Naive thymus-derived CD4-positive, alpha-beta T cell (primary cell): ENCODE results near the gene EPAS1. TPM values are rescaled to one million over a fixed set of nuclear protein-coding genes. Genes with fewer than 3 reads are reported as not detected.

Experiments
- ATAC-seq: fragments of 150-1000 bp; cut with Tn5 transposase; 2 replicates; pipeline ENCODE4 v1.10.0; 2021; ENCODE audit warnings: mild to moderate bottlenecking, moderate library complexity
- CTCF ChIA-PET: fragments of 350-600 bp; sonication (Branson Sonifier 250); formaldehyde crosslinking; loops from one replicate; lab custom pipeline; 2021; ENCODE audit warnings: antibody characterized with exemption; lab: Charles Lee
- POLR2A ChIA-PET: fragments of 350-600 bp; sonication (Branson Sonifier 250); formaldehyde crosslinking; loops from one replicate; lab custom pipeline; 2021; ENCODE audit warnings: antibody characterized with exemption, inconsistent platforms; lab: Charles Lee
- DNase-seq, 9 donors: peaks; one replicate each; pipeline versions ENCODE4 v3.0.0 to v3.0.0-alpha.2; 2020 to 2022; ENCODE audit warnings: mixed read lengths in 1 of 9
- H3K27ac ChIP-seq: one replicate; pipeline ENCODE4 v1.7.0; 2013; ENCODE audit warnings: mild to moderate bottlenecking, low read depth, low read length, moderate library complexity
- H3K27me3 ChIP-seq, 2 donors: one replicate each; pipeline ENCODE4 v1.7.0; 2013; ENCODE audit warnings: low read length in 2 of 2, mild to moderate bottlenecking in 2 of 2, moderate library complexity in 2 of 2; ENCODE audit not compliant: control insufficient read depth in 2 of 2, insufficient read depth in 2 of 2
- H3K36me3 ChIP-seq, 3 experiments: 1 replicate in 2 of 3; 2 replicates in 1 of 3; pipeline ENCODE4 v1.7.0; 2013; ENCODE audit warnings: low read length in 3 of 3, mild to moderate bottlenecking in 3 of 3, moderate library complexity in 1 of 3; ENCODE audit not compliant: insufficient read depth in 3 of 3, control insufficient read depth in 2 of 3
- H3K4me1 ChIP-seq, 2 donors: one replicate each; pipeline ENCODE4 v1.7.0; 2013; ENCODE audit warnings: low read length in 2 of 2, mild to moderate bottlenecking in 2 of 2, moderate library complexity in 1 of 2; ENCODE audit not compliant: control insufficient read depth in 2 of 2, insufficient read depth in 2 of 2
- H3K4me3 ChIP-seq: 2 replicates; pipeline ENCODE4 v1.7.0; 2013; ENCODE audit warnings: mild to moderate bottlenecking, low read length
- H3K9me3 ChIP-seq, 3 experiments: 1 replicate in 2 of 3; 2 replicates in 1 of 3; pipeline ENCODE4 v1.7.0; 2013; ENCODE audit warnings: low read length in 3 of 3; ENCODE audit not compliant: control insufficient read depth in 2 of 3
- H3K27ac Mint-ChIP-seq, 9 donors: one replicate each; pipeline ENCODE4 v1.8.0; 2020 to 2022; ENCODE audit warnings: mixed read lengths in 9 of 9, mild to moderate bottlenecking in 8 of 9, moderate library complexity in 5 of 9, inconsistent platforms in 2 of 9
- H3K27me3 Mint-ChIP-seq, 5 donors: one replicate each; pipeline ENCODE4 v1.8.0; 2021 to 2022; ENCODE audit warnings: mixed read lengths in 5 of 5, mild to moderate bottlenecking in 1 of 5
- H3K36me3 Mint-ChIP-seq, 5 donors: one replicate each; pipeline ENCODE4 v1.8.0; 2020 to 2022; ENCODE audit warnings: mixed read lengths in 5 of 5, mild to moderate bottlenecking in 3 of 5, inconsistent platforms in 1 of 5
- H3K4me1 Mint-ChIP-seq, 7 donors: one replicate each; pipeline ENCODE4 v1.8.0; 2020 to 2022; ENCODE audit warnings: mixed read lengths in 7 of 7, mild to moderate bottlenecking in 3 of 7, inconsistent platforms in 1 of 7
- H3K4me3 Mint-ChIP-seq, 10 donors: one replicate each; pipeline ENCODE4 v1.8.0; 2020 to 2022; ENCODE audit warnings: mild to moderate bottlenecking in 10 of 10, mixed read lengths in 10 of 10, moderate library complexity in 6 of 10, inconsistent platforms in 2 of 10
- H3K9me3 Mint-ChIP-seq, 11 donors: one replicate each; pipeline ENCODE4 v1.8.0; 2020 to 2022; ENCODE audit warnings: mixed read lengths in 11 of 11, mild to moderate bottlenecking in 4 of 11, inconsistent platforms in 1 of 11, moderate library complexity in 1 of 11
- intact Hi-C, 2 donors: fragments of 100-400 bp; cut with micrococcal nuclease; formaldehyde crosslinking; loops; one replicate each; pipeline ENCODE4 v1.15.1; 2023
- polyA plus RNA-seq, 2 donors: library from polyadenylated mRNA; unstranded; fragments of 300-500 nt; fragmentation: Illumina TruSeq; gene quantifications; one replicate each; pipeline ENCODE4 v1.2.3, GENCODE V29; 2021
- total RNA-seq, 6 experiments: library from RNA in 5 of 6; stranded (reverse) in 5 of 6; gene quantifications; 1 replicate in 5 of 6; 2 replicates in 1 of 6; pipeline ENCODE4 v1.2.3 and lab custom pipeline; 2021 to 2026

EPAS1 gene
- total and polyA plus RNA-seq, 7 experiments from 2014 or later = 0.18 to 17.0 (median 4.7) TPM; not detected in 1

GRCh38 chr2:46319711-46320110 is 22.5 kb downstream of the EPAS1 start:
- Mint-ChIP-seq H3K27ac (no peak overlapping the region), H3K4me1 (peaks cover 0 to 12% (median 4%) of the 10 kb centered on the region in 7 donors), H3K4me3 (no peak overlapping the region), H3K27me3 (peaks cover 0 to 44% (median 6%) of the 10 kb centered on the region in 5 donors), H3K36me3 (no peaks in the 10 kb centered on the region), H3K9me3 (no peaks in the 10 kb centered on the region)
- H3K4me1 ChIP-seq = no peaks in the 10 kb centered on the region
- intact Hi-C loops = no loop called here
- H3K9me3 ChIP-seq = no peaks in the 10 kb centered on the region
- no peaks in the 10 kb centered on the region for H3K36me3 ChIP-seq
- H3K27me3 ChIP-seq = no peaks in the 10 kb centered on the region
- no peak overlapping the region for H3K27ac ChIP-seq
- DNase-seq (no peak), ATAC-seq (no peak)
- no peak overlapping the region for H3K4me3 ChIP-seq
- CTCF ChIA-PET = no interaction called here
- POLR2A ChIA-PET = no interaction called here

DNA sequence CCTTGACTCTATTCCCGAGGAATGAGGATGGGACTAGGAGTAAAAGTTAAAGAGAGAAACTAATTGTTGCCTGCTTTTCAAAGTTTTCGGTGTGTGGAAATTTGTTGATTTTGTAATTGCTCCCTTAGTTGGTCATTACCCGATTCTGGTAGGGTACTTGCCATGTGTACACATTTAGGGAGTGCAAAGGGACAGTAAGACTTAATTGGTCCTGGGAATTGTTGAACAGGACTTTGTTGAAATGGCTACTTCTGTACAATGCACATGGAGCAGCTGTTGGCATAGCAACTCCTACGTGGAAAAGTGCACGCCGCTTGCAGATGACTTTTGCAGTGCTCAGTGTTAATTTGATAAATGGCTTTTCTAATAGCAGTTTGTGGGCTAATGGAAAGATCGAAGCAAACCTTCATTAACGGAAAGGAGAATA is 22.9 kb downstream of the EPAS1 start:
- no peaks in the 10 kb centered on the region for H3K4me1 ChIP-seq
- Mint-ChIP-seq H3K9me3 (no peaks in the 10 kb centered on the region), H3K27me3 (peaks cover 0 to 46% (median 6%) of the 10 kb centered on the region in 5 donors), H3K4me1 (peaks cover 0 to 10% (median 0%) of the 10 kb centered on the region in 7 donors), H3K4me3 (no peak overlapping the region), H3K27ac (no peak overlapping the region), H3K36me3 (no peaks in the 10 kb centered on the region)
- intact Hi-C loops = no loop called here
- no peaks in the 10 kb centered on the region for H3K27me3 ChIP-seq
- H3K4me3 ChIP-seq = no peak overlapping the region
- no peaks in the 10 kb centered on the region for H3K9me3 ChIP-seq
- H3K36me3 ChIP-seq = no peaks in the 10 kb centered on the region
- ChIA-PET POLR2A (no interaction called here), CTCF (no interaction called here)
- H3K27ac ChIP-seq = no peak overlapping the region
- ATAC-seq (no peak), DNase-seq (no peak)

GRCh38 chr2:46323730-46324129 is 26.5 kb downstream of the EPAS1 start:
- CTCF ChIA-PET = no interaction called here
- H3K36me3 Mint-ChIP-seq = no peaks in the 10 kb centered on the region
- DNase-seq (no peak), ATAC-seq (no peak)
- no peak overlapping the region for H3K4me3 Mint-ChIP-seq
- no peaks in the 10 kb centered on the region for H3K27me3 ChIP-seq
- no peaks in the 10 kb centered on the region for H3K9me3 ChIP-seq
- no peak overlapping the region for H3K4me3 ChIP-seq
- H3K27me3 Mint-ChIP-seq = peaks cover 0 to 55% (median 3%) of the 10 kb centered on the region in 5 donors
- H3K27ac Mint-ChIP-seq = no peak overlapping the region
- no peak overlapping the region for H3K27ac ChIP-seq
- POLR2A ChIA-PET = no interaction called here
- intact Hi-C loops = no loop called here
- H3K36me3 ChIP-seq = no peaks in the 10 kb centered on the region
- no peaks in the 10 kb centered on the region for H3K4me1 ChIP-seq
- no peaks in the 10 kb centered on the region for H3K9me3 Mint-ChIP-seq
- peaks cover 1 to 11% (median 6%) of the 10 kb centered on the region in 7 donors for H3K4me1 Mint-ChIP-seq

DNA sequence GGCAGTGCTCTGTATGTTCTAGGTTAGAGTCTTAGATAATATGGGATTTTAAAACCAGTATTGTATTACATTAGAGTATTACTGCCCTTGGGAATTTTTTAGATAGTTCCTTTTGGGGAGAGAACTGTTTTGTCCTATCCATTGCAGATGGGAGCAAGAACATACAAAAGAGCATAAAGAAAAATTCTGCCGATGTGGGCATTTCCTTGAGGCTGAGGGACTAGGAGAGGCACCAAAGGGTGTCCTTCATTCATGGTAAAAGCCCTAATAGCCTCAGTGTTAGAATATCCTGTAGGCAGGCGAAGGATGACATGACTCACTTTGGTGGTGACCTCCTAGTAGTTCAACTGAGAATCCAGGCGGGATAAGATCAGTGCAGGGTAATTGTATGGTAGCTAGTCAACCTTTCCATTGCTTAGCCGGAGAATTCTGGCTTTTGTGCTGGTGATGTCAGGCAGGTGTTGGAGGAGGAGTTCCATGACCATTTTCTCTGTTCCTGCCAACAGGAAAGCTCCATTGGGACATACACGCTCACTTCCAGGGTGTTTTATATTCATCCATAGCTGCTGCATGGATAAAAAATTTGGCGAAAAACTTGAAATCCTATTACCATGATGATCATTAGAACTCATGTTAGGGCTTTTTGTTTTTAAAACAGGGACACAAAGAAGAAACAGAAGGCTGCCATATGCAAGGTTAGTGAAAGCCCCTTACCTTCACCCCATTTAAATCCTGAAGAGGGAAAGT is 28.1 kb downstream of the EPAS1 start:
- Mint-ChIP-seq H3K4me1 (peaks cover 3 to 11% (median 7%) of the 10 kb centered on the region in 7 donors), H3K27ac (no peak overlapping the region), H3K36me3 (no peaks in the 10 kb centered on the region), H3K9me3 (no peaks in the 10 kb centered on the region), H3K27me3 (peaks cover 0 to 45% (median 1%) of the 10 kb centered on the region in 5 donors), H3K4me3 (no peak overlapping the region)
- H3K27me3 ChIP-seq = no peaks in the 10 kb centered on the region
- H3K36me3 ChIP-seq = no peaks in the 10 kb centered on the region
- DNase-seq (no peak), ATAC-seq (no peak)
- CTCF ChIA-PET = no interaction called here
- H3K4me1 ChIP-seq = no peaks in the 10 kb centered on the region
- no peak overlapping the region for H3K4me3 ChIP-seq
- H3K27ac ChIP-seq = no peak overlapping the region
- POLR2A ChIA-PET = interaction anchor here (0.8 kb wide), 1 partner anchor 31 kb away, joined by 3 read pairs; no protein-coding TSS in a partner anchor
- intact Hi-C loops = loop anchor here in 1 of 2 donors (5.0 kb wide), 1 partner anchor 42 kb away; no protein-coding TSS in a partner anchor
- H3K9me3 ChIP-seq = no peaks in the 10 kb centered on the region

DNA sequence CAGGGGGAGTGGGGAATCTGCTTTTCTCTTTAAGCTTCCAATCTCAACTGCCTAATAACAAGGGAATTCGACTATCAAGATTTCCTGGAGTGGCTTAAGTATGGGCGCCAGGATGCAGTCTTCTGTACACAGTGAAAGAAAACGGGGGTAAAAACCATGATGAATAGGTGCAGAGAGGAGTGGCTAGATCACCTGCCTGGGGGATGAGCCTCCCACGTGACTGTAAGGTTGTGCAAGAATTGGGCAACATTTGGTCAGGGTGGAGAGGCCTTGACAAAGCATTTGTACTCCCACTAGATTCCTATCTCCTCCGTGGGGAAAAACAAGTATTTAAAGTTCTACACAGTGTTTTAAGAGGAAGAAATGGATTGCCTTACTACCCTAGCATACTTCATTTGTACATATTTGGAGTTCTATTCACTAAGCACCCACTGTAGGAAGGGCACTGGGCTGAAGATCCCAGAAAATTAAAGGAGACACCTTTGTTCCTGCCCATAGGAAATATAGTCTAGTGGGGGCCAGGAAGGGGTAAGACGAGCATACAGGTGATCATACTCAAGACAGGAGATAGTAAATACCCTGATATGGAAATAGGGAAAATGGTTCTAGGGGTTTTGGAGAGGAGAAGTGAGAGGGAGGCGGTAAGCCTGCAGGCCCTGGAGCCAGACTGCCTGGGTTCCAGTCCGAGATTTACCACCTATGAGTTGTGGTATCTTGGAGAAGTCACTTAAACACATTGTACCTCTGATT is 29.2 kb downstream of the EPAS1 start:
- Histone ChIP-seq H3K36me3 (no peaks in the 10 kb centered on the region), H3K9me3 (no peaks in the 10 kb centered on the region), H3K27me3 (no peaks in the 10 kb centered on the region), H3K4me1 (no peaks in the 10 kb centered on the region), H3K27ac (no peak overlapping the region), H3K4me3 (no peak overlapping the region)
- H3K9me3 Mint-ChIP-seq = no peaks in the 10 kb centered on the region
- ATAC-seq (no peak), DNase-seq (no peak)
- peaks cover 0 to 38% (median 0%) of the 10 kb centered on the region in 5 donors for H3K27me3 Mint-ChIP-seq
- ChIA-PET POLR2A (no interaction called here), CTCF (interaction anchor here (0.7 kb wide), 1 partner anchor 40 kb away, joined by 3 read pairs; no protein-coding TSS in a partner anchor)
- no peak overlapping the region for H3K4me3 Mint-ChIP-seq
- peaks cover 5 to 11% (median 7%) of the 10 kb centered on the region in 7 donors for H3K4me1 Mint-ChIP-seq
- intact Hi-C loops = loop anchor here in 1 of 2 donors (5.0 kb wide), 1 partner anchor 41 kb away; no protein-coding TSS in a partner anchor
- no peaks in the 10 kb centered on the region for H3K36me3 Mint-ChIP-seq
- H3K27ac Mint-ChIP-seq = no peak overlapping the region

GRCh38 chr2:46327627-46328026 is 30.4 kb downstream of the EPAS1 start:
- Mint-ChIP-seq H3K36me3 (no peaks in the 10 kb centered on the region), H3K4me1 (peaks cover 5 to 11% (median 7%) of the 10 kb centered on the region in 7 donors), H3K4me3 (no peak overlapping the region), H3K9me3 (peaks cover 0 to 2% (median 0%) of the 10 kb centered on the region in 11 donors), H3K27me3 (peaks cover 0 to 35% (median 0%) of the 10 kb centered on the region in 5 donors), H3K27ac (no peak overlapping the region)
- ChIA-PET CTCF (interaction anchor here (0.6 to 1.1 kb wide), 3 partner anchors 13 to 870 kb away, joined by 3 to 4 read pairs (median 3); no protein-coding TSS in a partner anchor), POLR2A (no interaction called here)
- Histone ChIP-seq H3K9me3 (no peaks in the 10 kb centered on the region), H3K4me3 (no peak overlapping the region), H3K36me3 (no peaks in the 10 kb centered on the region), H3K27me3 (no peaks in the 10 kb centered on the region), H3K4me1 (no peaks in the 10 kb centered on the region), H3K27ac (no peak overlapping the region)
- ATAC-seq = no peak
- DNase-seq = no peak
- intact Hi-C loops = loop anchor here in 1 of 2 donors (5.0 kb wide), 1 partner anchor 40 kb away; no protein-coding TSS in a partner anchor
